ENCODE measurements around the gene RNF145. TPM values are rescaled to one million over a fixed set of nuclear protein-coding genes. Genes with fewer than 3 reads are reported as not detected.

Gene RNF145
- total RNA-seq = 43.9 and 52.7 TPM in 2 replicates

DNA sequence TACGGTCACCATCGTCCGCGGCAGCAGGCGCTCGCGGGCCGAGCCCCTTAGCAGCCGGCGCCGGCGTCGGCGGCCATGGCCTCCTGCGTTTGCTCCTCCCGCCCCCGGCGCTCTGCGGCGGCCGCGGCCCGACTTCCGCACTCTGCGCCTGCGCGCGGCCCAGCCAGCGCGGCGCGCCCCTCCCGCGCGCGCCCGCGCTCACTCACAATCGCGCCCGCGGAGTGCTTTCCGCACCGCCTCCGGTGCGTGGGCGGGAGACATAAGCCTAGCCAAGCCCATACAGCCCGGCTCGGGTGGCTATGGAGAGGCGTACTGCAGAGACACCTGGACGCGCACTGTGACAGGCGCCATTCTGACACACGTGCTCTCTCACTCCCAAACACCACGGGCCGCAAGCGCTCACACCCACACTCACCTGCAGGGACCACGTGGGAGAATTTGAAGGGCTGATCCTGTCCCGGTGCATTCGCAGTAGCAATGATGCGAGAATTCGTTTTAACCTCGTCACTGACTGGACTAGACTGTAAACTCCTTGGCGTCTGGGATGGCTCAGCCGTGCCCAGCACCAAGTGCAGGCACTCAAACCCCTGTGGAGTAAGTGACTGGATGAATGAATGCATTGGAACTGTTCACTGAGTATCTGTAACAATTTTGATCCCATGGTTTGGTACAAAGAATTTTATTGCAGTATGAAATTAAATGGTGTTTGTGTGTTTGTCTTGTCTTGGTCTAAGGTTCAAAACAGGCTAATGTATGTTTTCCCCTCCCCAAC is at the start of gene RNF145:
Gene RNF145 (minus strand): TSS at position 116 of the 772 bp plus-strand sequence. CDS start 5,936 bp downstream, outside the sequence.

Other genes with a start within 250 kb of the RNF145 start
- gene EBF1, start 109.6 kb downstream of the RNF145 start, total RNA-seq = under 0.01 TPM in 1 of 2 replicates, not detected in the other
- 12.3 and 17.5 TPM in 2 replicates for gene UBLCP1, start 53.7 kb upstream of the RNF145 start, total RNA-seq
- gene IL12B, start 120.9 kb upstream of the RNF145 start, total RNA-seq = not detected in 2 replicates

All from epithelial cell of umbilical artery (primary cell).